ENCODE measurements around the gene DBET.
"Not testable (repeated sequence)": the region's sequence is repeated elsewhere in the genome, so short reads cannot be mapped to it uniquely, and the experiment has no call there.

DNA sequence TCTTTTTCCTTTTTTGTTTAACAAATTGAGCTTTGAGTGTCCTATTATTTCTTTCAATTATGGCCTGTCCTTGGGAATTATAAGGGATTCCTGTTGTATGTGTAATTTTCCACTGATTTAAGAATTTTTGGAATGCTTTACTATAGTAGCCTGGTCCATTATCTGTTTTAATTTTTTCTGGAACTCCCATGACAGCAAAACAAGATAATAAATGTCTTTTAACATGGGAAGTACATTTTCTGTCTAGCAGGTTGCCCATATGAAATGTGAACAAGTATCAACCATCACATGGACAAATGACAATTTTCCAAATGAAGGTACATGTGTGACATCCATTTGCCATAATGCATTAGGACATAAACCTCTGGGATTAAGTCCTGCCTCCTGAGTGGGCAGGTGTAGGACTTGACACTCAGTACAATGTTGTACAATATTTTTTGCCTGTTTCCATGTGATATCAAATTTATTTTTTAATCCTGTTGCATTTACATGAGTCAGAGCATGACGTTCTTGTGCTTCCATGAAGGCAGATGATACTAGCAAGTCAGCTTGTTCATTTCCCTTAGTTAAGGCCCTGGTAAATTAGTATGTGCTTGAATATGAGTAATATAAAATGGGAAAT is 45.2 kb downstream of the DBET start:
- not testable (repeated sequence) for TF ChIP-seq CTCF (IDR thresholded peaks at IDR 0.05; ENCODE audit: borderline replicate concordance, extremely low read depth, low read length, poor library complexity, severe bottlenecking); EZH2 (IDR thresholded peaks at IDR 0.05; ENCODE audit: borderline replicate concordance, low read depth, low read length, severe bottlenecking)

Data from DND-41 (cell line).